HG03139 (cell line): ENCODE results near the gene CNPY1.
"Not testable (repeated sequence)": the region's sequence is repeated elsewhere in the genome, so short reads cannot be mapped to it uniquely, and the experiment has no call there.

Source experiments
- ATAC-seq: cut with Tn5 transposase; IDR thresholded peaks from one replicate; pipeline ENCODE4 v1.9.1; 2021; ENCODE audit not compliant: unreplicated experiment

CNPY1 gene

GRCh38 chr7:155579565-155579964, 33.2 kb upstream of the CNPY1 start:
- no peak for ATAC-seq

- ATAC-seq: no peak
Observed at GRCh38 chr7:155578016-155578415, 31.7 kb upstream of the CNPY1 start.

- no peak for ATAC-seq
Observed at GRCh38 chr7:155577509-155577905, 31.1 kb upstream of the CNPY1 start.

GRCh38 chr7:155576900-155577508, 30.6 kb upstream of the CNPY1 start:
- no peak for ATAC-seq

GRCh38 chr7:155576416-155576815, 30.1 kb upstream of the CNPY1 start:
- ATAC-seq: no peak

GRCh38 chr7:155574556-155575290, 28.4 kb upstream of the CNPY1 start:
- ATAC-seq: no peak

- ATAC-seq: no peak
Observed at GRCh38 chr7:155571581-155572345, 25.4 kb upstream of the CNPY1 start.

- no peak for ATAC-seq
Observed at GRCh38 chr7:155570991-155571390, 24.6 kb upstream of the CNPY1 start.

GRCh38 chr7:155570171-155570958, 24.0 kb upstream of the CNPY1 start:
- ATAC-seq: no peak

GRCh38 chr7:155569681-155570080, 23.3 kb upstream of the CNPY1 start:
- no peak for ATAC-seq

GRCh38 chr7:155568842-155569494, 22.6 kb upstream of the CNPY1 start:
- ATAC-seq: no peak

GRCh38 chr7:155568333-155568660, 21.9 kb upstream of the CNPY1 start:
- no peak for ATAC-seq

GRCh38 chr7:155567646-155568332, 21.4 kb upstream of the CNPY1 start:
- ATAC-seq: no peak

- ATAC-seq: no peak
Observed at GRCh38 chr7:155566011-155566836, 19.9 kb upstream of the CNPY1 start.

GRCh38 chr7:155565596-155565995, 19.2 kb upstream of the CNPY1 start:
- ATAC-seq: no peak

GRCh38 chr7:155562976-155563375, 16.6 kb upstream of the CNPY1 start:
- ATAC-seq: not testable (repeated sequence)

- ATAC-seq: no peak
Observed at GRCh38 chr7:155562106-155562505, 15.7 kb upstream of the CNPY1 start.

- ATAC-seq: no peak
Observed at GRCh38 chr7:155560982-155561686, 14.8 kb upstream of the CNPY1 start.
